ENCODE measurements around the gene RPS4Y2. TPM values are rescaled to one million over a fixed set of nuclear protein-coding genes. Genes with fewer than 3 reads are reported as not detected.

The RPS4Y2 gene
- total RNA-seq, 2 experiments from 2014 or later: not detected

Other genes with a start within 250 kb of the RPS4Y2 start
- gene EIF1AY, start 180.3 kb upstream of the RPS4Y2 start, total RNA-seq: 10 to 100 TPM; 70.2 to 88.7 TPM

Measured in activated CD4-positive, alpha-beta T cell treated with anti-CD3 and anti-CD28 coated beads for 36 hours (primary cell).